ENCODE measurements around the gene SEPTIN3. TPM values are rescaled to one million over a fixed set of nuclear protein-coding genes. Genes with fewer than 3 reads are reported as not detected.

SEPTIN3 gene
- total and polyA plus RNA-seq, 9 of the 15 experiments (the other 6 are each of a cell fraction or from before 2014, with no cell fraction given) = 0.06 TPM; not detected in 8

- POLR2A ChIA-PET = interaction anchor here (0.8 kb wide), 1 partner anchor 12 kb away, joined by 4 read pairs; no protein-coding TSS in a partner anchor
- H3K9me3 ChIP-seq (replicated peaks; ENCODE audit: control insufficient read depth, insufficient read depth, low read depth, low read length) = no peaks in the 10 kb centered on the region
- no peaks in the 10 kb centered on the region for H4K20me1 ChIP-seq (replicated peaks; ENCODE audit: control insufficient read depth, insufficient read depth, low read length)
- no peak overlapping the region for H3K4me2 ChIP-seq (ENCODE audit: insufficient read depth, low read length)
- no peak overlapping the region for H3K9ac ChIP-seq (ENCODE audit: insufficient read depth in 1 of 2, low read depth in 2 of 2, low read length in 2 of 2)
- H3K36me3 ChIP-seq (ENCODE audit: control insufficient read depth, insufficient read depth, low read length) = no peaks in the 10 kb centered on the region
- CTCF ChIA-PET (ENCODE audit: low intra/inter-chr PET ratio) = no interaction called here
- FAIRE-seq (no peak), DNase-seq (ENCODE audit: extremely low read depth in 1 of 4, low spot score in 3 of 4) (no peak), ATAC-seq (no peak)
- no peak overlapping the region for H3K27ac ChIP-seq (ENCODE audit: extremely low read depth, low read depth, low read length)
- intact Hi-C loops (cut with micrococcal nuclease) (no loop called here), in situ Hi-C loops (cut with MboI) (no loop called here)
- no peaks in the 10 kb centered on the region for H3K9me1 ChIP-seq (ENCODE audit: control insufficient read depth, insufficient read depth, low read length)
- no peaks in the 10 kb centered on the region for H3K4me1 ChIP-seq (replicated peaks in 1 of 2; ENCODE audit: control insufficient read depth in 2 of 2, insufficient read depth in 2 of 2, low read length in 2 of 2)
- H2AFZ ChIP-seq (ENCODE audit: low read depth, low read length) = no peak overlapping the region
- no peak overlapping the region for H3K4me3 ChIP-seq
- WGBS (ENCODE audit: insufficient coverage, low coverage, missing lambda C conversion rate) = 6% methylated on average over 4 of the region's 5 CpGs
- peaks cover 12 to 39% of the 10 kb centered on the region in 2 experiments; a peak in 3 of 5 replicates for H3K27me3 ChIP-seq (ENCODE audit: control insufficient read depth in 2 of 2, insufficient read depth in 2 of 2, low read length in 2 of 2)
- H3K79me2 ChIP-seq (ENCODE audit: control insufficient read depth, insufficient read depth, low read length) = no peaks in the 10 kb centered on the region
- BruUV-seq (replicated peaks) = no TSS peak
- TF ChIP-seq SIRT6 (IDR thresholded peaks at IDR 0.05; ENCODE audit: low read depth, low read length) (no peak), GABPA (tag; conservative IDR thresholded peaks at IDR 0.05; ENCODE audit: low read depth) (no peak), DDX20 (tag; IDR thresholded peaks at IDR 0.05; ENCODE audit: low read depth) (no peak), JUND (IDR thresholded peaks at IDR 0.05; ENCODE audit: borderline replicate concordance, low read depth, low read length) (no peak), JUND (tag; IDR thresholded peaks at IDR 0.05; ENCODE audit: borderline replicate concordance, low read depth, low read length) (no peak), HIVEP1 (CRISPR knock-in tag; IDR thresholded peaks at IDR 0.05) (no peak), ZNF639 (CRISPR knock-in tag; conservative IDR thresholded peaks at IDR 0.05 in 1 of 2, IDR thresholded peaks at IDR 0.05 in 1 of 2) (no peak), ZNF507 (tag; conservative IDR thresholded peaks at IDR 0.05) (no peak), ETV5 (CRISPR knock-in tag; IDR thresholded peaks at IDR 0.05; ENCODE audit: low read depth) (no peak), THAP7 (CRISPR knock-in tag; IDR thresholded peaks at IDR 0.05) (no peak), ZNF766 (CRISPR knock-in tag; conservative IDR thresholded peaks at IDR 0.05) (no peak), GMEB1 (CRISPR knock-in tag; IDR thresholded peaks at IDR 0.05) (no peak), SAFB2 (IDR thresholded peaks at IDR 0.05; ENCODE audit: borderline replicate concordance, low read depth, low read length, severe bottlenecking) (no peak), SMC3 (conservative IDR thresholded peaks at IDR 0.05; ENCODE audit: insufficient read depth, low read depth, low read length) (no peak), MAFG (tag; conservative IDR thresholded peaks at IDR 0.05) (no peak), EZH2 (IDR thresholded peaks at IDR 0.05; ENCODE audit: borderline replicate concordance, low read depth, low read length) (no peak), ZNF217 (CRISPR knock-in tag; IDR thresholded peaks at IDR 0.05) (no peak)
Observed at GRCh38 chr22:41987276-41987675, 18.0 kb downstream of the SEPTIN3 start.
